ENCODE data around the gene AFF1.

Gene AFF1

DNA sequence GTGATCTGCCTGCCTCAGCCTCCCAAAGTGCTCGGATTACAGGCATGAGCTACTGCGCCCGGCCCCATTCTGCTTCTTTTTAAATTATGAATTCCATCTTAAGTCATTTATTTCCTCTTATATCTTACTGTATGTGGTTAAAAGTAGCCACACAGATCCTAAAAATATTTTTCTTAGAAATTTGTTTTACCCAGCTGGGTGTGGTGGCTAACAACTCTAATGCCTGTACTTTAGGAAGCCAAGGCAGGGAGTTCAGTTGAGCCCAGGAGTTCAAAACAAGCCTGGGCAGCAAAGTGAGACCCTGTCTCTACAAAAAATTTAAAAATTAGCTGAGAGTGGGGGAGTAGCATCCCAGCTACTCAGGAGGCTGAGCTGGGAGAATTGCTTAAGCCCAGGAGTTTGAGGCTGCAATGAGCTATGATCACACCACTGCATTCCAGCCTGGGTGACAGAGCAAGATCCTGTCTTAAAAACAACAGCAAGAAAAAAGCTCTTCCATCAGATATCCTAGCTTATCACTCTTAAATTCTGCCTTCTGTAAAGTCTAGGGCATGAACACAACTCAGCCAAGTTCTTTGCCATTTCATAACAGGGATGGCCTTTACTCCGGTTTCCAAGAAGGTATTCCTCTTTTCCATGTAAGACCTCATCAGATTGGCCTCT lies 15.1 kb upstream of the AFF1 start:
- DNase-seq: no peak

DNA sequence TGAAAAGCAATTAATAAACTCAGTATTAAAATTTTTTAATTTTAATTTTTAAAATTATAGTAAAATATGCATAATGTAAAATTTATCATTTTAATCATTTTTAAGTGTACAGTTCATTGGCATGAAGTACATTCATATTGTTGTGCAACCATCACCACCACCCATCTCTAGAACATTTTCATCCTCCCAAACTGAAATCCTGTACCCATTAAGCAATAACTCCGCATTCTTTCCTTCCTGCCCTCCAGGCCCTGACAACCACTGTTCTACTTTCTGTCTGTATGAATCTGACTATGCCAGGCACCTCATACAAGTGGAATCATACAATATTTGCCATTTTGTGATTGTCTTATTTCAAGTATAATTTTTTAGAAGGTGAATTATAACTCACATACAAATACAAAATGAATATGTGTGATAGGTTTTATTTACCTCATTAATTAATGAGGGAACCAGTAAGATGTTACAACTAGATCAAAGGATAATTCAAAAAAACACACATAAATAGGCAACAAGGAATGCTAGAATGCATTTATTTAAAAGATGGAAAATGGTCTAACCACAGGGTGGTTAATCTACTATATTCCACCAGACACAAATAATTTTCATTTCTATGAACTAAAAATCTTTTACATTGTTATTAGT lies 13.1 kb upstream of the AFF1 start:
- no peak for DNase-seq

GRCh38 chr4:86924811-86925210 lies 10.0 kb upstream of the AFF1 start:
- no peak for DNase-seq

GRCh38 chr4:86926435-86927086 lies 8.2 kb upstream of the AFF1 start:
- DNase-seq: no peak

DNA sequence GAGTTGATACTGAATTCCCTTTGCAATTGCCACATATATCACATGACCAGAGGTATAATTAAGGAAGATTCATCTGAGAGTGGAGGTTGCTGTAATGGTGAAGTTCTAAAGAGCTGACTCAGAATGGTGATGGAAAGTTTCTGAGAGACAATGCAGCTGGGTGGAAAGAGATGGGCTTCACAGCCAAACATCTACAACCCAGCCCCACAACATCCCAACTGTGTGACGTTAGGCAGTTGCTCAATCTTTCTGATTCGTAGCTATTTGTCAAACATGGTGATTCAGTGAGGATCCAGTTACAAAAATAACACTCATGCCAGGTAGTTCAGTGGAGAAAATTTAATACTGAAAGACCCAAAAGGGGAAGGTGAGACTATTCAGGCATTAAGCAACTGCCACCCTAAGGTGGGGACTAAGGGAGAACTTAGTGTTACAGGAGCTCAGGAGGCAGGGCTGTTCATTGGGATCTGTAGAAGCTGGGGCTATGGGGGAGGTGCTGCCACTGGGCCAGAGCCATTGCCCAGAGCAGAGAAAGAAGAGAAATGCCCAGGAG lies 6.9 kb upstream of the AFF1 start:
- DNase-seq: no peak

- no peak for DNase-seq
Measured at GRCh38 chr4:86928400-86929255, 6.2 kb upstream of the AFF1 start.

DNA sequence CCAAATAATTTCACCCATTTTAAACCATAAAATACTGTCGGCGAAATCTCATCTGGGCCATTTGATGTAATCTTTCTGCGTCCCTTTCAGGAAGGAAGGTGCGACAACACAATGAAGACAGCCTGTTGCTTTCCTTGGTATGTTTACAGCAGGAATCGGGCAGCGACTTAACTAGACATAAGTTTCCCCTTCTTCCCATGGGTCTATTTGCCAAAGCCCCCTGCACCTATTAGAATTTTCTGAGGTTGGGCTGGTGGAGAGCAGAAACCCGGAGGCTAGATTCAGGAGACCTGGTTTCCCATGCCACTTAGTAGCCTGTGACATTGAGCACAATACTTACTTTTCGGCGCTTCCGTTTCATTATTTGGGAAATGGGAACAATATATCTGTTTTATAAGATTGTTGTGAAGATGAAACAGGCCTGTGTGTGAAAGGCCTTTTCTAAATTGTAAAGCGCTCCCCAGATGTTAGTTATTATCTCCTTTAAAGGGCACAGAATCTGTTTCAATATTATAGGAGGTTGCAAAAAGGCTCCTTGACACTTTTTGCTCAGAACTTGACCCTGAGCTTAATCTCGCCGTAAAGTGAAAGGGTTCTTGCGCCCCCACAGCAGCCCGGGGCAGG lies 552 bp upstream of the AFF1 start:
- DNase-seq: no peak

GRCh38 chr4:86935566-86935852 lies 698 bp downstream of the AFF1 start:
- DNase-seq: no peak

GRCh38 chr4:86935853-86936733 lies 1.3 kb downstream of the AFF1 start:
- DNase-seq: no peak

DNA sequence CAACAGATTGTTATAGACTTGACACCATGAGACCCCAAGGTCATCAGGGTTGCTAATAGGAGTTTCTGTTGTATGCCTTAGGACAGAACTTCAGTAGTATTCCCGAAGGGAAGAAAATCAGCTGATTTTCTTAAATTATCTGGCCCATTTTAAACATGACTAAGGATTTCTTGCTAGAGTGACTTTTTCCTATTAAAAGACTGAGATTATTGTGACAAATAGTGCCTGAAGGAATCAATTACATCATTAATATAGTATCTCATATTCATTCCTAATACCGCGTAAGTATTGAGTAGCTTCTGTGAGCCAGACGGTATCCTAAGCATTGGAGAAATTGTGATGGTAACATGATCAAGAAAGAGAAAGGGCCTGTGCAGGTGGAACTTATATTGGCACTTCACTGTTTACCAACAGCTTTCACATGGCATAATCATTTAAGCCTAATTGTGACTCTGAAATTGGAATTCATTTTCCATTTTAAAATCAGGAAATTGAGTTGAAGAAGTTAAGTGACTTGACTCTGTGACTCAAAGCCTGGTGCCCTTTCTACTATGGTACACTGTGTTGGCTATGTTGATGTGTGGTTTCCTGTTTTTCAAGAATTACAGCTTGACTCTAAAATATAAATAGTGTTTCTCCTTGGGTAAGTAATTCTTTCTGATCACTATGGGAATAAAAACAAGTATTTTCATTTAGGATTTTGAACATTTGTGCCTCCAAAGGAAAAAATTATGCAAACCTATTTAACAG lies 4.1 kb downstream of the AFF1 start:
- DNase-seq: no peak

- no peak for DNase-seq
Measured at GRCh38 chr4:86939729-86940575, 5.1 kb downstream of the AFF1 start.

- no peak for DNase-seq
Measured at GRCh38 chr4:86940920-86941460, 6.2 kb downstream of the AFF1 start.

- no peak for DNase-seq
Measured at GRCh38 chr4:86942185-86942666, 7.4 kb downstream of the AFF1 start.

DNA sequence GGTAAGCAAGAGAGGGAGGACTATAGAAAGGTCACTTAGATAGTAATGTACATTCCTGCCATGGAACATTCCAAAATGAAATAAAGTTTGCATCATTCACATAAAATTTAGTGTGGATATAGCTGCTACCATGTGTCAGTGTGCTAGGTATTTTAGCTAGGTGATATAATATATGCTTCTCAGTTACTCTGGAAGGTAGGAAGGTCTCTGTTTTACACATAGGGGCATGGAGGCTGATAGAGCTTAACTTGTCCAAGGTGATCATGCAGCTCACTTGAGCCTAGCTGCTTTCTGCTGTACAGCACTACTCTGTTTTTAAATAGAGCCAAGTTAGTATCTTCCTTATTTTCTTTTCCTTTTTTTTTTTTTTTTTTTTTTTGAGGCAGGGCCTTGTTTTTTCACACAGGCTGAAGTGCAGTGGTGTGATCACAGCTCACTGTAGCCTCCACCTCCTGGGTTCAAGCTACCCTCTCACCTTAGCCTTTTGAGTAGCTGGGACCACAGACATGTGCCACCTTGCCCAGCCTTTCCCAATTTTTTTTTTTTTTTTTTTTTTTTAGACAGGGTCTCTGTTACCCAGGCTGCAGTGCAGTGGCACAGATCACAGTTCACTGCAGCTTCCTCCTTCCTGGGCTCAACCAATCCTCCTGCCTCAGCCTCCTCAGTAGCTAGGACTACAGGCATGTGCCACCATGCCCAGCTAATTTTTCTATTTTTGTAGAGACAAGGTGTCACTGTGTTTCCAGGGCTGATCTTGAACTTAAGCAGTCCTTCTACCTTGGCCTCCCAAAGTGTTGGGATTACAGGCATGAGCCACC lies 10.4 kb downstream of the AFF1 start:
- DNase-seq: no peak

DNA sequence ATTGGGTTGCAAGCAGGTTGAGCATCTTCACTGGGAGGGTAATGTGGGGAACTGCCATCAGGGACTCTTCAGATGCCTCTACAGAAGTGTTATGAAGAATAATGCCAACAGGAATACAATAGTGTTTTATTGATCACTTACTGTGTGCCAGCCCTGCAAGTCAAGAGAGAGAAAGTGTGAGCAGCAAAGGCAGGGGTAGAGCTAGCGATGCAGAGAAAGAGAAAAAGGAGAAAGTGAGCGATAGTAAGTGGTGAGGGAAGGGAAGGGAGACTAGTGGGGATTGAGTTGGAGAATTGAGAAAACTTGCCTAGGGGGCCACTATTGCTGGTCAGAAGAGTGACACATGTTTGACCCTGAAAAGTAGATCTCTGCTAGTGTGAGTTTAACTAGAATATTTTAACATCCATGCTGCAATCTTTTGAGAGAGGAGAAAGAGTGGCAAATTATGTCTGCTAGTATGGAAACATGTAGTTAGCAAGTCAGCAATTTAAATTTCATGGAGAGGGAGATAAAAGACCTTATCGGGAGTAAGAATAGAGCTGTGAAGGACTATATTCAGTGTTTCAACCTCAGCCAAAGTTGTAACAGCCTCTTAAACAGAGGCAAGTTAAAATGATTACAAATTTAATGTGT lies 12.2 kb downstream of the AFF1 start:
- DNase-seq: no peak

DNA sequence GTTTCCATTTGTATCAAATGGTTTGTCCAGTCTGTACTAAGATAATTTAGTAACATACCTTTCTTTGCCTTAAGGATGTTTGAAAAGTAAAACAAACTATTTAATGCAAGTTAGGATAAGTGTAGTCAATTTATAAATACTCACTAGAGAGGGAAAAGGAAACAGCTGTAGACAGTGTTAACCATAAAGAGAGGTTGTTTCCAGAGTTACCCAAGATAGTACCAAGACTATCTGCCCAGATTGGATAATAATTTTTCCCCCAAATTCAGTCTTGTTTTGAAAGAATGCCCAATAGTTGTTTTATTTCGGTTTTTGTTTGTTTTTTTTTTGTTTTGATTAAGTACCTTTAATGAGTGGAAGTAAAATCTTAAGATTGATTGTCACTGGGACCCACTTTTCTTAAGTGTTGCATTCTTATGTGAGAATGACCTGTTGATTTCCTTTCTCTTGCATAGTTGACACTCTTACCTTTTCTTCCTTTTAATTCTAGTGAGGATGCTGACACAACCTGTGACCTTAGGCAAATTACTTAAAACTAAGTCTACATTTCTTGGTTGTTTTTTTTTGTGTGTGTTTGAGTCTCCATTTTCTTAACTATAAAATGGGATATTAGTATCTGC lies 12.8 kb downstream of the AFF1 start:
- DNase-seq: no peak

- no peak for DNase-seq
Measured at GRCh38 chr4:86948276-86948675, 13.5 kb downstream of the AFF1 start.

All from NCI-H1436 treated with DMSO at 0.1 percent for 48 hours (cell line).